GM19468 (cell line): ENCODE results near the gene CUEDC2.

Experiments used
- ATAC-seq: cut with Tn5 transposase; IDR thresholded peaks from one replicate; pipeline ENCODE4 v1.9.1; 2021; ENCODE audit warnings: mild to moderate bottlenecking, moderate library complexity, moderate number of reproducible peaks; ENCODE audit not compliant: unreplicated experiment; ENCODE audit errors: extremely low read depth

CUEDC2 gene

GRCh38 chr10:102432162-102432950, at the start of gene CUEDC2:
Gene CUEDC2, minus strand, starts transcription at chr10:102432574. Its CDS starts 7,386 bp downstream, at chr10:102425188.
- ATAC-seq = peak; percentile 78

- no peak for ATAC-seq
Measured at GRCh38 chr10:102480396-102480795, 48.0 kb upstream of the CUEDC2 start.

DNA sequence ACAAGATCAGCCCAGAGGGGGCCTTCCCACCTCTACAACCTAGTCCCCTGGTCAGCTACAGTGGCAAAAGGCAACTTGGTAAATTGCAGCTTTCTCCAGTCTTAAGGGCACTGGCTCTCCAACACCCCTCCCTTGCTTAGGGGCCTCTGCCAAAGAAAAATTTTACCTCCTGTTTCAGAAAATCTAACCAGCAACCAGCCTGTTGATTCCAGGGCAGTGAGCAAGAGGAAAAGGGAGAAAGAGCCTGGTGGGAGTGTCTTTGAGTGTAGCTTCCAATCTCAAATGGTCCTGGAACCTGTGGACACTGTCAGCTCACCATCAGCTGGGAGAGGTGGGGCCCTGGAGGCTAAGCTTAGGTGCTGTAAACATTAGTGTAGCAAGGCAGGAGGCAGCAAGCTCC, 47.3 kb upstream of the CUEDC2 start:
- ATAC-seq = no peak

- ATAC-seq = no peak
Measured at GRCh38 chr10:102476466-102477141, 44.2 kb upstream of the CUEDC2 start.

GRCh38 chr10:102475451-102476040, 43.2 kb upstream of the CUEDC2 start:
- ATAC-seq = no peak

DNA sequence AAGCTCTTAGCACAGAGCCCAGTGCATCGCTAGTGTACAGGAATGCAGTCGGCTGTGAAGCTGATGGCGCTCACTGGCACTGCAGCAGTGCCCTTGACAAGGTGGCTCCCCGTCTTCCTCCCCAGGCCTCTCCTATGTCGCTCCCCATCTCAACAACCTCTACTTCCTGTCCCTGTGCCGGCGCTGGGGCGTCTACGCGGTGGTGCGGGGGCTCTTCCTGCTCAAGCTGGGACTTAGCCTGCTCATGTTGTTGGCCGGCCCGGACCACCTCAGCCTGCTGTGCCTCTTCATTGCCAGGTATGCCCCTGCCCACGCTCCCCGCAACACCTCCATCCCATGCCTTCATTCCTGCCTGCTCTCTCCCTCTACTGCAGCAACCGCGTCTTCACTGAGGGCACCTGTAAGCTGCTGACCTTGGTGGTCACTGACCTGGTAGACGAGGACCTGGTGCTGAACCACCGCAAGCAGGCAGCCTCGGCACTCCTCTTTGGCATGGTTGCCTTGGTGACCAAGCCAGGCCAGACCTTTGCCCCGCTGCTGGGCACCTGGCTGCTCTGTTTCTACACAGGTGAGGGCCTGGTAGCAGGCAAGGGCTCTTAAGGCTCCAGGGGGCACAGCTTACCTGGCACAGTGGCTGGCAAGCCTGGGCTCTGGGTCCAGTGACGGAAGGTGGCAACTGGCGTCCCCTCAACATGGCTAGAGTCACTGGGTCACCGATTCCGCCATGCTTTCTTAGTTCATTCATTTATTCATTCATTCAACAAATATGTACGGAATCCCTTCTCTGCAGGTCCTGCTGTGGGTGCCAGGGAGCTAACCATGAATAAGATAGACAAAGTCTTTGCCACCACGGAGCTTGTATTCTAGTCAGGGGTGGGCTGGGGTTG, 41.3 kb upstream of the CUEDC2 start:
- ATAC-seq = no peak

DNA sequence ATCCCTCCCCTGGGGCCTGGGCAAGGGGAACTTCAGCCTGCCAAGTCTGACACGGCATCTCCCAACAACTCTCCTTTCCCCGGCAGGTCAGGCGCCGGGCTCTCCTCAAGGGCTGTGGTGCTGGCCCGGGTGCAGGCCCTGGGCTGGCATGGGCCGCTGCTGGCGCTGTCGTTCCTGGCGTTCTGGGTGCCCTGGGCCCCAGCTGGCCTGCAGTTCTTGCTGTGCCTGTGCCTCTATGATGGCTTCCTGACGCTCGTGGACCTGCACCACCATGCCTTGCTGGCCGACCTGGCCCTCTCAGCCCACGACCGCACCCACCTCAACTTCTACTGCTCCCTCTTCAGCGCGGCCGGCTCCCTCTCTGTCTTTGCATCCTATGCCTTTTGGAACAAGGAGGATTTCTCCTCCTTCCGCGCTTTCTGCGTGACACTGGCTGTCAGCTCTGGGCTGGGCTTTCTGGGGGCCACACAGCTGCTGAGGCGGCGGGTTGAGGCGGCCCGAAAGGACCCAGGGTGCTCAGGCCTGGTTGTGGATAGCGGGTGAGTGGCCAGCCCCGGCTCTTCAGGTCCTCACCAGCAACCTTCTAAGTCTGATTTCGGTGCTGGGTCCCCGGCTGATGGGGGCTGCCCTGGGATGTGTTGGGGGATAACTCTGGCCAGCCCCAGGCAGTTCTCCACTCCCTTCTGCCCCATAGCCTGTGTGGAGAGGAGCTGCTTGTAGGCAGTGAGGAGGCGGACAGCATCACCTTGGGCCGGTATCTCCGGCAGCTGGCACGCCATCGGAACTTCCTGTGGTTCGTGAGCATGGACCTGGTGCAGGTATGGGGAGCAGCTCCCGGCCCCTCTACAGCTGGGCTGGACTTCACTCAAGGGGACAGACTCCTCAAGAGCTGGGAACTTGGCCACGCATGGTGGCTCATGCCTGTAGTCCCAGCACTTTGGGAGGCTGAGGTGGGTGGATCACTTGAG, 38.5 kb upstream of the CUEDC2 start:
- ATAC-seq = no peak

DNA sequence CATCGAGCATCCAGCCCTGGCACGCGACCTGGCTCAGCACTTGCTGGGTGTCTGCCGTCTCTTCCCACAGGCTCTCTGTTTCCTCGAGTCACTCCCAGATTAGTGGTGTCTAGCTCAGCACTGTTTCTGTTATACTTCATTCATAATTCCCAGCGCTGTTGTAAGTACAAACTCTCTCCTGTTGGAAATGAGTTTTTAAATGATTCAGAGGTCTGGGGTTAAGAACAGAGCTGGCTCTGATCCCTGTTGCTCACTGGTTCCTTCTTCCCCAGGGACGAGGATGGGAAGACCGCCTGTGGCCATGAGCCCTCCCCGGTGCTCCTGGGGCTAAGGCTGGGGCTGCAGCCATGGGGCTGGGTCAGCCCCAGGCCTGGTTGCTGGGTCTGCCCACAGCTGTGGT, 36.3 kb upstream of the CUEDC2 start:
- no peak for ATAC-seq

GRCh38 chr10:102467971-102468438, 35.6 kb upstream of the CUEDC2 start:
- no peak for ATAC-seq

GRCh38 chr10:102467318-102467717, 34.9 kb upstream of the CUEDC2 start:
- ATAC-seq = no peak

- ATAC-seq = no peak
Measured at GRCh38 chr10:102465466-102465865, 33.1 kb upstream of the CUEDC2 start.

- no peak for ATAC-seq
Measured at GRCh38 chr10:102463983-102464382, 31.6 kb upstream of the CUEDC2 start.

DNA sequence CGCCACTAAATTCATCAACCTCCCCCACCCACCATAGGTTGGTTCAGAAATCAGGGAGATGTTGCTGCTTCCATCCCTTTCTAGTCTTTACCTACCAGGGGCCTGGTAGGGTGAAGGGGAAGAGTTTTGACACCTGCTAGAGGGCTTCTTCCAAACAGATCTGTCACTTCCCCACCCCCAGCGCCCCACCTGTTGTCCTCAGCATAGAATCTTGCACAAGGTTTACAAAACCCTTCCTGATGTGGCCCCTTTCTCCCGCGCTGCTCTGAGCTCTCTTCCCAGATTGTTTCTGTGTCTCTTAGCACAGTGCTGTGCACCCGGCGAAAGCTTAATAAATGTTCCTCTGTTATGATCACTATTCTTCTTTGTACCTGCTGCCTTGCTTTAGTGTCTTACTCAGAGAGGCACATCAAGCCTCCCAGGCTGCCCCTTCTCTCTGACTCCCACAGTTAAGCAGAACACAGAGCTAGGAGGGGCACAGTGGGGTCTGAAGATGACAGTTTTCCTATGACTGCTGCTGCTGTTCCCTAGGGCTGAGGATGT, 30.2 kb upstream of the CUEDC2 start:
- ATAC-seq = no peak

GRCh38 chr10:102461187-102462054, 29.0 kb upstream of the CUEDC2 start:
- peak; percentile 77 for ATAC-seq

GRCh38 chr10:102460836-102461186, 28.4 kb upstream of the CUEDC2 start:
- no peak for ATAC-seq

DNA sequence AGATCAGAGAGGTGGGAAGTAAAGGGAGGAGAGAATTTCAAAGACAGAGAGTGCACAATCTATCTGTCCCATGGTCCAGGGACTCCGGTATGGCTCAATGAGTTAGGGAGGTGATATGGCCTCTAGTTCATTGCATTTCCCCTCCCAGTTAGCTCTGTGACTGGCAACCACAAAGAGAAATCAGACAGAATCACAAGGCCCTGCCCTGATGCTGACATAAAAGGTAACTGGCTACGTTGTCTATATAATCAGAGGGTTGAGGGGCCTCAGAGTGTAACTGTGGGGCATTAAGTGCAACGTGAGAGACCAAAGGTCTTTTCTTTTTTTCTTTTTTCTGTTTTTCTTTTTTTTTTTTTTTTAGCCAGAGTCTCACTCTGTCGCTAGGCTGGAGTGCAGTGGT, 26.3 kb upstream of the CUEDC2 start:
- no peak for ATAC-seq

DNA sequence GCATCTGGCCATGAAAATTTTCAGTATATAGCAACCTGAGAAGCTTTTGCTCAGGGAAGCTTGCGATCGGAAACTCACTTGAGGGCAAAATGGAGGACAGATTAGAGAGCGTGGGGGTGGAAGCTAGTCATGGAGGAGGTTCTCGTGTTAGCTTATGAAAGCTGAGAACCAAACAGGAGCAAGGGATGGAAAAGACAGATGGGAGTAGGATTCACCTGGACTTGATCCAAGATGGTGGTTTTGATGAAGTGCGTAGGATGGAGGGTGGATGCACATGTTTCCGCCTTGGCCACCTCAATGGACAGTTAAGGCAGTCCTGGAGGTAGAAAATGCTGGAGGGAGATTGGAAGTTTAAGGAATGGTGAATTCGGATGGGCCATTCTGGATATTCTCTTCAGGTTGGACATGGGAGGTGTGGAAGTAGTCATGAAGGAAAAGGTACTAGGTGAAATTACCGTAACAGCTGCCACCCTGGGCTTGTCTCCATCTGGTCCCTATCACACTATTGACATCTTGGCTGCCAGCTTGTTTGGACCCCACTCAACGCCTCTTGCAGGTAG, 25.3 kb upstream of the CUEDC2 start:
- no peak for ATAC-seq
